PC-9 (cell line): ENCODE measurements around the gene KRTAP10-6.

Experiments
- EZH2 ChIP-seq: fragments of 200-600 bp; sonication (generic); IDR thresholded peaks from 2 replicates; pipeline ENCODE4 v1.8.0; 2017; ENCODE audit warnings: antibody characterized with exemption, low read depth
- TF ChIP-seq, protein P1 (sequence below): fragments of 200-600 bp; sonication (generic); conservative IDR thresholded peaks from 2 replicates; pipeline ENCODE4 v1.6.1; 2017; ENCODE audit warnings: mixed run types, antibody characterized with exemption, mild to moderate bottlenecking, moderate library complexity

DNA sequence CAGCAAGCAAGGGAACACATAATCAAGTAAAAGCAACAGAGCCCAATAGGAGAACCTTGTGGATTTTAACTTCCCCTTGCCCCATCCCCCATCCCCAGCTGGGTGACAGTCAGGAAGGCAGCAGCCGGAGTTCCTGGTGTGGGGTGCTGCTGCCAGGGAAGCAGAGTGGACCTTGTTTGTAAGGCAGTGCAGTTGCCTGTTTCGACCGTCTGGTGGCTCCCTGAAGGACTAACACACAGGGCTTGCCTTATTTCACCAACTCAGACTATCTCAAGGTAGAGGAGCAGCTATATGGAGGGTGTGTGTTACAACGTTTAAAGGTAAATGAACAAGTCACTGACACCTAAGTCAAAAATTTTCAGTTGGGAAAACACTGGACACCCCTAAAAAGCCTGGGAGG lies 26.2 kb upstream of the KRTAP10-6 start:
- TF ChIP-seq EZH2 = no peak
- TF ChIP-seq, protein P1, sequence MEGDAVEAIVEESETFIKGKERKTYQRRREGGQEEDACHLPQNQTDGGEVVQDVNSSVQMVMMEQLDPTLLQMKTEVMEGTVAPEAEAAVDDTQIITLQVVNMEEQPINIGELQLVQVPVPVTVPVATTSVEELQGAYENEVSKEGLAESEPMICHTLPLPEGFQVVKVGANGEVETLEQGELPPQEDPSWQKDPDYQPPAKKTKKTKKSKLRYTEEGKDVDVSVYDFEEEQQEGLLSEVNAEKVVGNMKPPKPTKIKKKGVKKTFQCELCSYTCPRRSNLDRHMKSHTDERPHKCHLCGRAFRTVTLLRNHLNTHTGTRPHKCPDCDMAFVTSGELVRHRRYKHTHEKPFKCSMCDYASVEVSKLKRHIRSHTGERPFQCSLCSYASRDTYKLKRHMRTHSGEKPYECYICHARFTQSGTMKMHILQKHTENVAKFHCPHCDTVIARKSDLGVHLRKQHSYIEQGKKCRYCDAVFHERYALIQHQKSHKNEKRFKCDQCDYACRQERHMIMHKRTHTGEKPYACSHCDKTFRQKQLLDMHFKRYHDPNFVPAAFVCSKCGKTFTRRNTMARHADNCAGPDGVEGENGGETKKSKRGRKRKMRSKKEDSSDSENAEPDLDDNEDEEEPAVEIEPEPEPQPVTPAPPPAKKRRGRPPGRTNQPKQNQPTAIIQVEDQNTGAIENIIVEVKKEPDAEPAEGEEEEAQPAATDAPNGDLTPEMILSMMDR = no peak; the same call in 1 of the 2 replicates
